ENCODE results near the gene TNFRSF8. TPM values are rescaled to one million over a fixed set of nuclear protein-coding genes. Genes with fewer than 3 reads are reported as not detected.

The TNFRSF8 gene
- total RNA-seq, 6 experiments from 2014 or later = 0.07 TPM; not detected in 5

DNA sequence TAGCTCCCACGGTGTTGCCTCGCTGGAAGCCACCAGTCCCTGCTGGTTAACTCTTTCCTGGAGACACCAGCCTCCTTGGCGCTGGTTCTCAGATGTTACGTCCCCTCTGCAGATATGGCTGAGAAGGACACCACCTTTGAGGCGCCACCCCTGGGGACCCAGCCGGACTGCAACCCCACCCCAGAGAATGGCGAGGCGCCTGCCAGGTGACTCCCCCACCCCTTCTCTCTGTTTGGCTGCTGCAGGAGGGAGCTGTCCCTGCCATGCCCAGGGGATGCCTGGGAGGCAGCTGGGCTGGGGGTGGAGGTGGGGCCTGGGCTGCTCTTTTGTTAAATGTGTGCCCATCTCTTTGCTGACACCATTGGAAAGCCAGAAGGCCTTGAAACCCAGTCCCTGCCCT is 60.1 kb downstream of the TNFRSF8 start:
- no peak overlapping the region for H3K4me3 Mint-ChIP-seq
- peaks cover 11% of the 10 kb centered on the region for H3K4me1 Mint-ChIP-seq (ENCODE audit: low read depth)
- DNase-seq = no peak
- H3K27ac Mint-ChIP-seq = no peak overlapping the region
- H3K27me3 Mint-ChIP-seq (ENCODE audit: insufficient read depth) = peaks cover 24% of the 10 kb centered on the region
- H3K36me3 Mint-ChIP-seq (ENCODE audit: low read depth) = no peaks in the 10 kb centered on the region
- no peaks in the 10 kb centered on the region for H3K9me3 Mint-ChIP-seq
- TF ChIP-seq, protein P1, sequence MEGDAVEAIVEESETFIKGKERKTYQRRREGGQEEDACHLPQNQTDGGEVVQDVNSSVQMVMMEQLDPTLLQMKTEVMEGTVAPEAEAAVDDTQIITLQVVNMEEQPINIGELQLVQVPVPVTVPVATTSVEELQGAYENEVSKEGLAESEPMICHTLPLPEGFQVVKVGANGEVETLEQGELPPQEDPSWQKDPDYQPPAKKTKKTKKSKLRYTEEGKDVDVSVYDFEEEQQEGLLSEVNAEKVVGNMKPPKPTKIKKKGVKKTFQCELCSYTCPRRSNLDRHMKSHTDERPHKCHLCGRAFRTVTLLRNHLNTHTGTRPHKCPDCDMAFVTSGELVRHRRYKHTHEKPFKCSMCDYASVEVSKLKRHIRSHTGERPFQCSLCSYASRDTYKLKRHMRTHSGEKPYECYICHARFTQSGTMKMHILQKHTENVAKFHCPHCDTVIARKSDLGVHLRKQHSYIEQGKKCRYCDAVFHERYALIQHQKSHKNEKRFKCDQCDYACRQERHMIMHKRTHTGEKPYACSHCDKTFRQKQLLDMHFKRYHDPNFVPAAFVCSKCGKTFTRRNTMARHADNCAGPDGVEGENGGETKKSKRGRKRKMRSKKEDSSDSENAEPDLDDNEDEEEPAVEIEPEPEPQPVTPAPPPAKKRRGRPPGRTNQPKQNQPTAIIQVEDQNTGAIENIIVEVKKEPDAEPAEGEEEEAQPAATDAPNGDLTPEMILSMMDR (IDR thresholded peaks at IDR 0.05) = no peak

DNA sequence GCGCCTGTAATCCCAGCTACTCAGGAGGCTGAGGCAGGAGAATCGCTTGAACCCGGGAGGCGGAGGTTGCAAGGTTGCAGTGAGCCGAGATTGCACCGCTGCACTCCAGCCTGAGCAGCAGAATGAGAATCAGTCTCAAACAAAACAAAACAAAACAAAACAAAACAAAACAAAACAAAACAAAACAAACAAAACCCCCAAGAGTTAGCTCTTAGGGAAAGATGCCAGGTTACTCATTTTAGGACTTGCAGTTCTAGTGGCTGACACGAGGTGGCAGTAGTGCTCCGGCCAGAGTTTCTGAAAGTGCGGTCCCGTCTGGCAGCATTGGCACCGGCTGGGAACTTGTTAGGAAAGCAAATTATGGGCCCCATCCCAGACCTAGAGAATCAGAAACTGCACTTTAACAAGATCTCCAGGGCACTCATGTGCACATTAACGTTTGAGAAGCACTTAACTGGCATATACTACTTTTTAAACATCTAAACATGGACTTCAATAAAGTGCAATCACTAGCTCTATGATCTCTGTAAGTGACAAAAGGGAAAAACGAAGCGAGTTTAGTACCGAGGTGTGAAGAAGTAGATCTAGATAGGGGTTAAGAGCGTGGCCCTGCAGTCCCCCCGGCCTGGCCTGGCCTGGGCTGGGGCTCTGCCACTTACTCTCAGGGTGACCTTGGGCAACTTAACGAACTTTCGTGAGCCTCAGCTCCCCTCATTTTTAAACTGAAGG is 61.8 kb downstream of the TNFRSF8 start:
- no peak overlapping the region for H3K4me3 Mint-ChIP-seq
- peaks cover 29% of the 10 kb centered on the region for H3K27me3 Mint-ChIP-seq (ENCODE audit: insufficient read depth)
- H3K27ac Mint-ChIP-seq = no peak overlapping the region
- peak; percentile 43 for DNase-seq
- no peaks in the 10 kb centered on the region for H3K36me3 Mint-ChIP-seq (ENCODE audit: low read depth)
- TF ChIP-seq, protein P1 (IDR thresholded peaks at IDR 0.05) = peak; percentile 99
- peaks cover 11% of the 10 kb centered on the region for H3K4me1 Mint-ChIP-seq (ENCODE audit: low read depth)
- H3K9me3 Mint-ChIP-seq = no peaks in the 10 kb centered on the region

DNA sequence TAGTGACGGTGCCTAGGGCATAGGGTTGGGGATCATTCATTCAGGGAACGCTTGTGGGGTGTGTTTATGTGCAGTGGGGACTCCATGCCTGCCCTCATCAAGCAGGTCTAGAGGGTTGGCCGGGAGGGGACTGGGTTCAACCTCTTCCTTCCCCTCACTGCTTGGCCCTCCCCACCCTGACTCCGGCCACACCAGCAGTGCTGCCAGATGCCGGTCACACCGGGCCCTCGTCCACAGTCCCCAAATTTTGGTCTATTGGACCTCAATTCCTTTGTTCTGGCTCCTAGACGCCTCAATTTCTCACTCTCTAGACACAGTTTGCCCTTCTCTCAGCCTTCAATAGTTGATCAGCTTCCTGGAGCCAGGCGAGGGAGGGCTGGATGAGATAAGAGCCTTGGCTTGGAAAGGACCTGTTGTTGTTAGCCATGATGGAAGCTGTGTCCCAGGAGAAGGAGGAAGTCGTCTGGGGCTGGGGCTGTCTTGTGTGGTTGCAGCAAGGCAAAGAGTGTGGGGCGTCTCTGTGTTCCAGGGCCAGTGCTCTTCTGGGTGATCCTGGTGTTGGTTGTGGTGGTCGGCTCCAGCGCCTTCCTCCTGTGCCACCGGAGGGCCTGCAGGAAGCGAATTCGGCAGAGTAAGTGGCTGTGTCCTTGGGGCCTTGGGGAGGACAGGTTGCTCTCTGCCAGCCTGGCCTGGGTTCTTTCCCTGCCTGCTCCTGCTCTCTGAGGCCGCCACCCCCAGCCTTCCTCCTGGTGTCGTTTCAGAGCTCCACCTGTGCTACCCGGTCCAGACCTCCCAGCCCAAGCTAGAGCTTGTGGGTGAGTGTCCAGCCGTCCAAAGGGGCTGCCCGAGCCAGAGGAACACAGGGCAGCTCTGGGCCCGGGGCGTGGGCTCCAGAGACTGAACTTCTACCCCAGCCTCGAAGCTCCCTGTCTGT is 62.6 kb downstream of the TNFRSF8 start:
- TF ChIP-seq, protein P1 (IDR thresholded peaks at IDR 0.05) = no peak
- Mint-ChIP-seq H3K36me3 (ENCODE audit: low read depth) (no peaks in the 10 kb centered on the region), H3K27ac (no peak overlapping the region), H3K9me3 (no peaks in the 10 kb centered on the region), H3K4me3 (no peak overlapping the region), H3K4me1 (ENCODE audit: low read depth) (peaks cover 11% of the 10 kb centered on the region), H3K27me3 (ENCODE audit: insufficient read depth) (peaks cover 35% of the 10 kb centered on the region)
- no peak for DNase-seq

DNA sequence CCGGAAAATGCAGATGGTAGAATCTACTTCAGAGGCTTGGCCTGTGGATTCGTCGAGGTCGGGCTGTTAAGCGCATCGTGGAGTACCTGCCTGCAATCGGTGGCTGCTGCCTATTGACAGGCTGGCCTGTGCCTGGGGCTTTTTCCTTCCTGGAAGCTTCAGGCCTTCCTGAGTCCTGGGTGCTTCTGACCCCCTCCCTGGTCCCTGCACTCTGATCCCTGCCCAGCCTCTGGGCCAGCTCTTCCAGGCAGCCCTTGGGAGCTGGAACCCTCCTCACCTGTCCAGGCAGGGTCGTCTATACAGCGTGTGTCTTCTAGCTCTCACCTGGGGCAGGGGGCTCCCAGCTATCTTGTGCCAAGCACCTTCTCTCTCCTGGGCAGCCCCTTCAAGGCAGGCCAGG is 63.7 kb downstream of the TNFRSF8 start:
- peaks cover 9% of the 10 kb centered on the region for H3K4me1 Mint-ChIP-seq (ENCODE audit: low read depth)
- no peak overlapping the region for H3K4me3 Mint-ChIP-seq
- H3K27ac Mint-ChIP-seq = no peak overlapping the region
- H3K9me3 Mint-ChIP-seq = no peaks in the 10 kb centered on the region
- no peak for DNase-seq
- peaks cover 27% of the 10 kb centered on the region for H3K27me3 Mint-ChIP-seq (ENCODE audit: insufficient read depth)
- TF ChIP-seq, protein P1 (IDR thresholded peaks at IDR 0.05) = no peak
- H3K36me3 Mint-ChIP-seq (ENCODE audit: low read depth) = no peaks in the 10 kb centered on the region

DNA sequence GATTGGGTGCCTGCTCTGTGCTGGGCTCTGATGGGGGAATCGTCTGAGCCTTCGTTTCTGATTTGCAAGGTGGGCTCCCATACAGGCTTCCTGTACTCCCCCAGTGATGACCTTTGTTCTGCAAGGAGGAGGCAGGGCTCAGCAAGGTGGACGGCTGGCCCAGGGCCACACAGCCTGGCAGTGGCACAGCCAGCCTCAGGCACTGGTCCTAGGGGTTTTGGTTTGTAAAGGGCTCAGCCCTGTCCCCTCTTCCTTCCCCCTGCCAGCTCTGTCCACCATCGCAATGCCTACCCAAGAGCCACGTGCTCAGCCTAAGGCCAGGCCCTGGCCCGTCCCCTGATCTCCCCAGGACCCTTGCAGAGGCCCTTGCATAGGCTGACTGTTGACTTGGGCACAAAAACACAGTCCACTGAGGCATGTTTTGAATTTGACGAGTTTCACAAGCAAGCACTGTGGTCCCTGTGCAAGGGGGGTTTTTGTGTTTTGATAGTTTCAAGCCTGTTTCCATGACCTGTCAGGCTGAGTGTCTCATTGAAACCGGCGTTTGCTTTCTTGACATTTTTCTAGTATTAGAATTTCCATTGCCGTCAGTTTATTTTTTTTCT is 64.2 kb downstream of the TNFRSF8 start:
- Mint-ChIP-seq H3K36me3 (ENCODE audit: low read depth) (no peaks in the 10 kb centered on the region), H3K27me3 (ENCODE audit: insufficient read depth) (peaks cover 26% of the 10 kb centered on the region), H3K4me3 (no peak overlapping the region), H3K4me1 (ENCODE audit: low read depth) (peaks cover 11% of the 10 kb centered on the region), H3K9me3 (no peaks in the 10 kb centered on the region), H3K27ac (no peak overlapping the region)
- no peak for DNase-seq
- TF ChIP-seq, protein P1 (IDR thresholded peaks at IDR 0.05) = no peak

Measured in HFFc6 (cell line).